NCI-H1092 (cell line): ENCODE results near the gene C17orf107.

ENCODE experiments used
- DNase-seq: peaks from one replicate; lab custom pipeline; 2025; lab: John Stamatoyannopoulos, UW

The C17orf107 gene

DNA sequence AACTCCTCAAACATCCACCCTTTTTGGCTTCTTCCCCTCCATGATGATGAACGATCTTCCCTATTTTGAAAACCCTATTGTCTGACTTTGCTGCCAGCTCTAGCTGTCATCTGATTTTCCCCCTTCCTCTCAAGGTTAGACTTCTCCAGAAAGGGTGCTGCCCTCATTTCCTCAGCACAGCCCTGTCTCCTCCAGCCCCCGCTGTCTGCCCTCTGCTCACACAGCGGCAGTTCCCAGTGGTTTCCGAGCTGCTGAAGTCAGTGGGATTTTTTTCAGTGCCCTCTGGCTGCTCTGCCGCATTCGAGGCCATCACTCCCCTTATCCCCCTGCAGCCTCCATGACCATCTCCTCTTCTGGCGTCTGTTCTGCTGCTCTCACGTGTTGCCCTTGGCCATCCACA, 26.6 kb upstream of the C17orf107 start:
- no peak for DNase-seq

DNA sequence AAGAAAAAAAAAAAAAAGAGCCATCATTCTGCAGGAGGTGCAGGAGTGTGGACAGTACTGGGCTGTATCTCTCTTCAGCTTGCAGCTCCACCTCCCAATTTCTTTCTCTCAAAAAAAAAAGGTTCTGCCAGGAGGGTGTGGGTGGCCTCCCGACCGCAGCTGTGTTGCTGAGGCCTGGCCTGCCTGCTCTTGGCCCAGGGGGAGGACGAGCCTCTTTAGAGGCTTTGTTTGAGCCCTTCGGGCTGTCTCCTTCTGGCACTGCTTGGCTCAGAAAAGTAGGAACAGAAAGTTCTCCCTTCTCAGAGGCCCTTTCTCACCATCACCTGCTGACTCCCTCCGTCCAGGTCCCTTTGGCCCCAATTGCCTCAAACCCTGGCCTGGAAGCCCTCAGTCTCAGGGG, 22.2 kb upstream of the C17orf107 start:
- no peak for DNase-seq

DNA sequence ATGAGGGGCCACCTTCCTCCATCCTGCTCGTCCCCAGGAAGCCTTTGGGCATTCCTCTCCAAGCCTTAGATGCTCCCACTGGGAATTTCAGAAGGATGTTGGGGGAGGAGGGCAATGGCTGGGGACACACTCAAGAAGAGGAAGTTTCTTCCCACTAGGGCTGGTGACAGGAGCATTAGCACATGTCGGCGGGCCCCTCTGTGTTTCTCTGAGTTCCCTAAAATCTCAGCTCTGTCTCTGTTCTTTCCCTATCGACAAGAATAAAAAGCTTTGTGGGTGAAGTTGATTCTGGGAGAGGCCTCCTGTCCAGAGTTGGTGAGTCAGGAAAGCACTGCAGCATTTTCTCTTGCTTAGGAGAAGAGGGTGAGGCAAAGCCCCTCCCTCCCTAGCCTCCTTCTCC, 19.7 kb upstream of the C17orf107 start:
- DNase-seq, result no peak

DNA sequence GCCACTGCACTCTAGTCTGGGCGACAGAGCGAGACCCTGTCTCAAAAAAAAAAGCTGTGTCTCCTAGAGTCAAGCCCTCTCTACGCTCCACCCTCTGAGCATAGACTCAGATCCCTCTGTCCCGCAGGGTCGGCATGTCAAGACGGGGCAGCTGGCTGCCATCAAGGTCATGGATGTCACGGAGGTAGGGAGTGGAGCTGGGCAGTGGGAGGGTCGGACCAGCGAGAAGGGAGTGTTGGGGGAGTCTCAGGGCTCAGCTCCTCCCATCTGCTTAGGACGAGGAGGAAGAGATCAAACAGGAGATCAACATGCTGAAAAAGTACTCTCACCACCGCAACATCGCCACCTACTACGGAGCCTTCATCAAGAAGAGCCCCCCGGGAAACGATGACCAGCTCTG, 18.5 kb upstream of the C17orf107 start:
- no peak for DNase-seq

DNA sequence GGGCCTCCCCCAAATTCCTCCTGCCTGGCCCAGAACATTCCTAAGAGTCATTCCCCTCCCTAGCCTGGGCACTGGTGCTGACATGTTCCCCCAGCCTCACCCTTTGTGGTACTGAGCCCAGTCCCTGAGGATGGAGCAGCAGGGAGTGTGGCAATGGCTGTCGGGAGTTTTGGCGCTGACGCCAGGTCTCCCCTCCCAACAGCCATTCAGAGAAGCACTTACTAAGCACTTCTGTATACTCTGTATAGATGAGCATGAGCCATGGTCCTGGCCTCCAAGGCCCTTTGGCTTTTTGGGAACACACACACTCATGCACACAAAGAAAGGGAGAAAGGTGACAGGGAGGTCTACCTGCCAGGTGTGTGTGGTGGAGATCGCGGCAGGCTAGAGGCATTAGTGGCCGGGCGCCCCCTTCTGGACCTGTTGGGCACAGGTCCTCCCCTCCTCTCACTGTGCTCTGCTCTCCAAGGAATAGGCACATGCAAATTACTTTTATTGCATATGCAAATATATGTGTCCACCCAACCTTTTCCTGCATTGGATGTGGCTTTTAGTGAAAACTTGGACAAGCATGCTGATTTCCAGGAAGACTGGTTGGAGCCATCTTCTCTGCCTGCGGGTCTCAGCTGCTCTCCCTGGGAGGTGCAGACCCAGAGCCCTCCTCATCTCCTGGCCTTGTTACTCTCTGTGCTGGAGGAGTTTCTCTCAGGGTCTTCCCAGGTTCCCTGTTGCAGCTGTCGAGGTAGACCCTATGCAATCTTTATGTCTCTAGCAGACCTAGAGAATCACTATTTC, 17.4 kb upstream of the C17orf107 start:
- DNase-seq, result no peak

DNA sequence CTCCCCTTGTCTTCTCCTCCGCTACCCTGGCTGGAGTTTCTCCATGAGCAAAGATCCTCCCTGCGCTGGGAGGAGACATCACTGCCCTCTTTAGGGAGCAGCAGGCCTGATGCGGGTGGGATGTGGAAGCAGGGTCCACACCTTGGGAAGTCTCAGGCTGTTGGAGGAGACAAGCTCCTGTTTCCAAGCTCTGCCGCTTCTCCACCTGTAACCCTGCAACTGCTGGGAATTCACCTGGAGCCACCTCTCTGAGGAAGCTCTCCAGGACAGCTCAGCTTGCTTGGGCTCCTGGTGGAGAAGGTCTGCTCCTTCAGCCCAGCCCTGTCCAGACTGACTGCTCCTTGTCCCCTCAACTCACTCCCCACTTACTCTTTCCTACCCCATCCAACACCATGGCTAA, 14.8 kb upstream of the C17orf107 start:
- no peak for DNase-seq

DNA sequence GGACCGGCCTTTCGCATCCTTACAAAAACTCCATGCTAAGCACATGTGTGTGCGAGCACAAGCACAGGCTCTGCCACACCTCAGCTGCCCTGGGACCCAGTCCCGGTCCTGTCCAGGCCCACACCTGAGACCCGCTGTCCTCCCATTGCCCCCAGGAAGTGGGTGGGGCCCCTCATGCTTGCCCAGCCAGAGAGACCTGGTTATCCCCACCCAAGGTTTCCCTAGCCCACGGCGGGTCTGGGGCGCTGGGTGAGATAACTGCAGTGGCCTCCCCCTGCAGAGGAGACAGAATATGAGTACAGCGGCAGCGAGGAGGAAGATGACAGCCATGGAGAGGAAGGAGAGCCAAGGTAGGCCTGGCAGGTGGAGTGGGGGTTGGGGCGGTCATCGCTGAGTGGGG, 12.5 kb upstream of the C17orf107 start:
- no peak for DNase-seq

DNA sequence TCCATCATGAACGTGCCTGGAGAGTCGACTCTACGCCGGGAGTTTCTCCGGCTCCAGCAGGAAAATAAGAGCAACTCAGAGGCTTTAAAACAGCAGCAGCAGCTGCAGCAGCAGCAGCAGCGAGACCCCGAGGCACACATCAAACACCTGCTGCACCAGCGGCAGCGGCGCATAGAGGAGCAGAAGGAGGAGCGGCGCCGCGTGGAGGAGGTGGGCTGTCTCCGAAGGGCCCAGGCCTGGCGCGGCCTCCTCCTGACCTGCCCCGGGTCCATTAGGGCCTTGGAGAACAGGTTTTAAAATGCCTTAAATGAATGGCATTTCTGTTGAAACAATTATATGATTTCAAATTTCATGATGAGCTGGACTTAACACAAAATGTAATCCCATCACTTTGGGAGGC, 11.8 kb upstream of the C17orf107 start:
- DNase-seq, result no peak

DNA sequence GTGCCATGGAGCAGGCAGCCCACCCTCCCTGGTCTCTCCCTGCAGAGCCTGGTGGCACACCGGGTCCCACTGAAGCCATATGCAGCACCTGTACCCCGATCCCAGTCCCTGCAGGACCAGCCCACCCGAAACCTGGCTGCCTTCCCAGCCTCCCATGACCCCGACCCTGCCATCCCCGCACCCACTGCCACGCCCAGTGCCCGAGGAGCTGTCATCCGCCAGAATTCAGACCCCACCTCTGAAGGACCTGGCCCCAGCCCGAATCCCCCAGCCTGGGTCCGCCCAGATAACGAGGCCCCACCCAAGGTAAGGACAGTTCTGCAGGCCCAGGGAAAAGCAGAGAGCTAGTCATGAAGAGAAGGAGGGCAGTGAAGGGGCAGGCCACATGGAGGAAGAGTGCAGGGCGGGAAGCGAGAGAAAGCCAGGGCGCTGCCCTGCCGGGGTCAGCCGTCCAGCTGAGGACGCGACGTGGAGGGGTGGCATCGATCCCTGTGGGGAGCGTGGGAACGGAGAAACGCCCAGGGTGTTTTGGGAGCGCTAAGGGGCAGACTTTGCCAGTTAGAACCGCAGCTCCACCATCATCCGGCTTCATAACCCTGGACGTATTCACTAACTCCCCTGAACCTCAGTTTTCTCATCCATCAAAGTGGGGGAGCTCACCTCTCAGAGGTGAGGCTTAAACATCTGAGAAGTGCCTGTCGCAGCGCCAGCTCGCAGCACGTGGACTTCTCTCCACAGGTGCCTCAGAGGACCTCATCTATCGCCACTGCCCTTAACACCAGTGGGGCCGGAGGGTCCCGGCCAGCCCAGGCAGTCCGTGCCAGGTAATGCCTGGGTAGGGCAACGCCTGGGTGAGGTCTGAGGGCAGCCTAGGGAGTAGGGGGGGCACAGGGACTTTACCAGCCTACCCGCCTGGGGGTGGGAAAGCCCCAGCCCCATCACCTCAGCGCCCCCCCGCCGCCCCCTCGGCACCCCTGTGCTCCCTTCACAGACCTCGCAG, 7.6 kb upstream of the C17orf107 start:
- DNase-seq, result no peak

DNA sequence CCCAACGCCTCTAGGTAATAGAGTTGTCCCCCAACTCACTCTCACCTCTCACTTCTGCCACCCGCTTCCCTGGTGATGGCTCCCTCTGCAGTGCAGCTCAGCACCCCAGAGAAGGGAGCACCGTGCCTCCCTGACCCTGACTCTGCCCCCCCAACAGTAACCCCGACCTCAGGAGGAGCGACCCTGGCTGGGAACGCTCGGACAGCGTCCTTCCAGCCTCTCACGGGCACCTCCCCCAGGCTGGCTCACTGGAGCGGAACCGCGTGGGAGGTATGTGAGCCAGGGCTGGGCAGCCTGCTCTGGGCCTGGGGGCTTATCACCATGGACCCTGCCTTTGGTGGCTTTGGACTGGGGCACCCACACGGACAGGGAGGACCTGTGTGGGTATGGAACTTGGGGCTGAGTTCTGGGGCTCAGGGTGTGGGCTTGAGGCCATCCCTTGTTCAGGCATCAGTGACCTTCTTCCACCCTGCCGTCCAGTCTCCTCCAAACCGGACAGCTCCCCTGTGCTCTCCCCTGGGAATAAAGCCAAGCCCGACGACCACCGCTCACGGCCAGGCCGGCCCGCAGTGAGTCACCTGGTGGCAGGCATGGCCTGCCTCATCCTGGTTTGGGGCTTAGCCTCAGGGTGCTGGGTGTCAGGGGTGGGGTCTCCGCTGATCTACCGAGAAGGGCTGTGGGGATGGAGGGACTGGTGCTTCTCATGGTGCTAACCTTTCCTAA, 6.7 kb upstream of the C17orf107 start:
- DNase-seq, result no peak

DNA sequence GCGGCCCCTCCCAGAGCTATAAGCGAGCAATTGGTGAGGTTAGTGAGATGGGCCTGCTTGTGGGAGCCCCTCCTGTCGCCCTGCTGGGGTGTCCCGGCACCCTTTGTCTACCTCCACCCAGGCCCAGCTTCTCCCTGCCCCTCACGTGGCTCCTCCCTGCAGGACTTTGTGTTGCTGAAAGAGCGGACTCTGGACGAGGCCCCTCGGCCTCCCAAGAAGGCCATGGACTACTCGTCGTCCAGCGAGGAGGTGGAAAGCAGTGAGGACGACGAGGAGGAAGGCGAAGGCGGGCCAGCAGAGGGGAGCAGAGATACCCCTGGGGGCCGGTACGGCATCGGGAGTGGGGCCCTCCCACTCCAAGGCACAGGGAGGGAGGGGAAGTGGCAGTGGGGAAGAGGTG, 6.1 kb upstream of the C17orf107 start:
- no peak for DNase-seq

DNA sequence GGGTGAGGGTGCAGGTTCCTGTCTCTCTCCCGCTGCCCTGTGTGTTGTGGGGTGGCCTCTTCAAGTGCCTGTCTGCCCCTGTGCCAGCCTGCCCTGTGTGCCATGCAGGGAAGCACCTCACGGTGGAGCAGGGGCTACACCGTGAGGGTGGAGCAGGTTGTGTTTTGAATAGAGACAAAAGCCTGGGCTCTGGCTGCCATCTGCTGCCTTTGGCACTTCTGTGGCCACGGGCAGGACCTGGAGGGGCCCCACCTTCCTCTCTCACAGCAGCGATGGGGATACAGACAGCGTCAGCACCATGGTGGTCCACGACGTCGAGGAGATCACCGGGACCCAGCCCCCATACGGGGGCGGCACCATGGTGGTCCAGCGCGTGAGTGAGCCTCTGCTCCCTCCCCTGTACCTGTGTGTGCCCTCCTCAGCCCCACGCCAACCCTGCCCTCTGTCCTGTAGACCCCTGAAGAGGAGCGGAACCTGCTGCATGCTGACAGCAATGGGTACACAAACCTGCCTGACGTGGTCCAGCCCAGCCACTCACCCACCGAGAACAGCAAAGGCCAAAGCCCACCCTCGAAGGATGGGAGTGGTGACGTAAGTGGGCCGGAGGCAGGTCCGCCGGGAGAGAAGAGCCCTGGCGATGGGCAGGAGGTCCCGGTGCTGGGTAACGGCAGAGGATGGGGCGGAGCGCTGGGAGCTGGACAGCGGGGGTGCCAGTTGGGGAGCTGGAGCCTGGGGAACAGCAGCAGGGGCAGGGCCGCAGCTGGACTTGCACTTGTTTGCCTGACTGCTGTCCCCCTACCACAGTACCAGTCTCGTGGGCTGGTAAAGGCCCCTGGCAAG, 5.4 kb upstream of the C17orf107 start:
- DNase-seq, result no peak

DNA sequence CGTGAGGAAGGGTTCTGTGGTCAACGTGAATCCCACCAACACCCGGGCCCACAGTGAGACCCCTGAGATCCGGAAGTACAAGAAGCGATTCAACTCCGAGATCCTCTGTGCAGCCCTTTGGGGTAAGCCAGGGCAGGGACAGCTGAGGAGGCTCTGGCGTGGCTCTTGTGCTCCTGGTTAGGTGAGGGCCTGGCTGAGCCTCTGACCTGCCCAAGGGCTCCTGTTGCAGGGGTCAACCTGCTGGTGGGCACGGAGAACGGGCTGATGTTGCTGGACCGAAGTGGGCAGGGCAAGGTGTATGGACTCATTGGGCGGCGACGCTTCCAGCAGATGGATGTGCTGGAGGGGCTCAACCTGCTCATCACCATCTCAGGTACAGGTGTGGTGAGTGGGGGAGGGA, 4.2 kb upstream of the C17orf107 start:
- no peak for DNase-seq

DNA sequence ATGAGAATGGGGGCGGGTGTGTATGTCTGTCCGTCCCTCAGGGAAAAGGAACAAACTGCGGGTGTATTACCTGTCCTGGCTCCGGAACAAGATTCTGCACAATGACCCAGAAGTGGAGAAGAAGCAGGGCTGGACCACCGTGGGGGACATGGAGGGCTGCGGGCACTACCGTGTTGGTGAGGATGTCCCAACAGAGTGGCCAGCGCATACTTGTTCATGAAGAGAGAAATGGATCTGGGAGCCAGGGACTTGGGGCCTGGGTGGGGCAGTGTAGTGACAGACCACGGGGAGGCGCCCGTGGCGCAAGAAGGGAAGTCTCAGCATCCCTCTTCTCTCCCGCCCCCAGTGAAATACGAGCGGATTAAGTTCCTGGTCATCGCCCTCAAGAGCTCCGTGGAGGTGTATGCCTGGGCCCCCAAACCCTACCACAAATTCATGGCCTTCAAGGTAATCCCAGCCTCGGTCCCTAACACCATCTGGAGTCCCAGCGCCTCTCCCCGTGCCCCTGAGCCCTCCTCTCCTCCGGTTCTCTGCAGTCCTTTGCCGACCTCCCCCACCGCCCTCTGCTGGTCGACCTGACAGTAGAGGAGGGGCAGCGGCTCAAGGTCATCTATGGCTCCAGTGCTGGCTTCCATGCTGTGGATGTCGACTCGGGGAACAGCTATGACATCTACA, 3.5 kb upstream of the C17orf107 start:
- DNase-seq, result no peak

DNA sequence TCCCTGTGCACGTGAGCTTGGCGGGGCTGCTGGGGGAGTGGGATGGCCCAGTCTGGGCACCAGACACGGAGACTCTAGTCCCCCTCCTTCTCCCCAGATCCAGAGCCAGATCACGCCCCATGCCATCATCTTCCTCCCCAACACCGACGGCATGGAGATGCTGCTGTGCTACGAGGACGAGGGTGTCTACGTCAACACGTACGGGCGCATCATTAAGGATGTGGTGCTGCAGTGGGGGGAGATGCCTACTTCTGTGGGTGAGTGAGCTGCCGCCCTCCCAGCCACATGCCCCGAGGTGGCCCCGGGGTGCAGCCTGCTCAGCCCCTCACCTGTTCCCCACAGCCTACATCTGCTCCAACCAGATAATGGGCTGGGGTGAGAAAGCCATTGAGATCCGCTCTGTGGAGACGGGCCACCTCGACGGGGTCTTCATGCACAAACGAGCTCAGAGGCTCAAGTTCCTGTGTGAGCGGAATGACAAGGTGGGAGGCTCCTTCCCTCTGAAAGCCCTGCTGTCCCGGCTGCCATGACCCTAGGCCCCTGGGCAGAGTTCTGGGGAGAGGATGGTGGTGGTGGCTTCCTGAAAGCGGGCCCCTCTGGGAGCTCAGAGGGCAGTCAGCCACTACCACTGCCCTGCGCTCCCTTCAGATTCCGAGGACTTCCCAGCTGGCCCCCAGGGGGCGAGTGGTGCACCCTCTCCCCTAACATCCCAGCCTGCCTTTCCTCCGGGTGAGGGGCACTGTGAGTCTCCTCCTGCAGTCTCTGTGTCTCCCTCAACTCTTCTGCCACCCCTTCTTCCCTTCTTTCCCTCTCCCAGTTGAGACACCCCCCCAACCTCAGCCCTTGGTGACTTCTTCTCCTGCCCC, 2.8 kb upstream of the C17orf107 start:
- DNase-seq, result no peak

DNA sequence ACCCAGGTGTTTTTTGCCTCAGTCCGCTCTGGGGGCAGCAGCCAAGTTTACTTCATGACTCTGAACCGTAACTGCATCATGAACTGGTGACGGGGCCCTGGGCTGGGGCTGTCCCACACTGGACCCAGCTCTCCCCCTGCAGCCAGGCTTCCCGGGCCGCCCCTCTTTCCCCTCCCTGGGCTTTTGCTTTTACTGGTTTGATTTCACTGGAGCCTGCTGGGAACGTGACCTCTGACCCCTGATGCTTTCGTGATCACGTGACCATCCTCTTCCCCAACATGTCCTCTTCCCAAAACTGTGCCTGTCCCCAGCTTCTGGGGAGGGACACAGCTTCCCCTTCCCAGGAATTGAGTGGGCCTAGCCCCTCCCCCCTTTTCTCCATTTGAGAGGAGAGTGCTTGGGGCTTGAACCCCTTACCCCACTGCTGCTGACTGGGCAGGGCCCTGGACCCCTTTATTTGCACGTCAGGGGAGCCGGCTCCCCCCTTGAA, 2.1 kb upstream of the C17orf107 start:
- no peak for DNase-seq

DNA sequence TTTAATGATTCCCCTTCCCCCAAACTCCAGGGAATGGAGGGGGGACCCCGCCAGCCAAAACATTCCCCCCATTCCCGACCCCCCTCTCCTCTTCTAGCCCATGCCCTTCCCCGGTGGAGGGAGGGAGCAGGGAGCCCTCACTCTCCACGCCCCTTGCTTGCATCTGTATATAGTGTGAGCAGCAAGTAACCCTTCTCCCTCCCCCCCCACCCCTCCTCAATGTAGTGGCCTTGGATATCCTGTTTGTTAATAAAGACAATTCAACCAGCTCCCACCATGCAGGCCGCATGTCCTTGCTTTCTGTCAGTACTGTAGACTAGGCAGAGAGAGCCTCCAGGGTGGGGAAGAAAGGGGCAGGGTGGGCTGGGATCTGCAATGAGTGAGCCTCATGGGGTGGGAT, 1.6 kb upstream of the C17orf107 start:
- DNase-seq, result no peak

DNA sequence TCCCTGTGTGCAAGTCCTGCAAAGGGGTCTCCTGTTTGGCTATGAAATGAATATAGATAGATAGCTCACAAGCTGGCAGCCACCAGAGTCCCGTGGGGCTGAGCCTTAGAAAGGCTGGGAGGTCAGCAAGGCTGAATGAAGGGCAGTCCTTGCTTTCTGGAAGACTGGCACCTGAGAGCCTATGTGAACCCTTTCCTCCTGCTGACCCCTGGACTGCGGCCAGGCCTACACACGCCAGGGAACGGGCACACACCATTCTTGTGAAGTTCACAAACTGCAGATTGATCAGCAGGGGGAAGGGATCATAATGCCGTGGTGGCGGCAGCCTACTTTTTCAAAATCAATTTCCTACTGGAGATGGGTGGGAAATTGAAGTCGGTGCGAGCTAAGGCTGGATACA, 985 bp upstream of the C17orf107 start:
- no peak for DNase-seq

DNA sequence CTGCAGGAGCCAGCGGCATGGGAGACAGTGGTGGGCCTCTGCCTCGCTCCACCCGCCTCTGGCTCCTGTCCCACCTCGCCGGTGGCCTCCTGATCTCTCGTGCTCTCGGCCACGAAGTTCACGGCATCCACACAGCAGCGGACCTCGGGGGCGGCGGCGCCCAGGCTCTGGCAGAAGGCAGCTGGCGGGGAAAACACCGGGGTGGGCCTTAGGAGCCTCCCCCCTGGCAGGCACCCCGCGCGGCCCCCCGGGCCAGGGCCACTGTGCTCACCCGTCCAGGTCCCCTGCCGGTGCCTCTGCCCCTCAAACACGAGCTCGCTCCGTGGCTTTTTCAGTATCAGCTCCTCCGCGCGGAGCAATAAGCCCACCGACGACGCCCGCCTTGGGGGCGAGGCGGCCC, 409 bp upstream of the C17orf107 start:
- no peak for DNase-seq
